Measurements from ENCODE around the gene ACOX3.

Gene ACOX3

DNA sequence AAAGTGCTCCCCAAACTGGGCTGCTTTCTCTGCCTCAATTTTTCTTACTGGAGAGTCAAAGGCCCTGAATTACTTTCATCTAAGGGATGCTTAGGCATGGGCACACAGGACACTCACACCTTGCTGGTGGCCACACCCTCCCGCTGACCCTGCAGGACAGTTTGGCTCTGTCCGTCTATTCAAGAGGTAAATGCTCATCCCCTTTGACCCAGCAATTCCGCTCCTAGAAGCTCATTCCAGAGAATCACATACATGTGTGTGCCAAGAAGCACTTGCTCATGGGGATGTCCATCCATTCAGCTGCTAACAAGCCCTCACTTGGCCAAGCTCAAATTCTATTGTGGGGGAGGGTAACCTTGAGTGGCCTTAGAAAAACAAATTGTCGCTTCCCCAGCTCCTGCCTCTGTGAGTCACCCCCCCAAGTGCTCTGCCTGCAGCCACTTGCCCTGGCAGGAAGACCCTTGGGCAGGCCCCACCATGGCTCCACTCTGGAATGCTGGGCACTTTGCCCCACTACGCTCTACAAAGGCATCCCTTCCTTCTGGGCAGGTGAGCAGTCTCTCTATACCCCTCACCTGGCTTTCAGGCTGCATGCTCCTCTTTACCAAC, 116.5 kb downstream of the ACOX3 start:
- H3K4me1 ChIP-seq (ENCODE audit: control insufficient read depth in 1 of 2, insufficient read depth in 2 of 2, low read length in 2 of 2), result no peaks in the 10 kb centered on the region
- H3K4me3 ChIP-seq (ENCODE audit: low read depth in 1 of 2, low read length in 2 of 2), result no peak overlapping the region

DNA sequence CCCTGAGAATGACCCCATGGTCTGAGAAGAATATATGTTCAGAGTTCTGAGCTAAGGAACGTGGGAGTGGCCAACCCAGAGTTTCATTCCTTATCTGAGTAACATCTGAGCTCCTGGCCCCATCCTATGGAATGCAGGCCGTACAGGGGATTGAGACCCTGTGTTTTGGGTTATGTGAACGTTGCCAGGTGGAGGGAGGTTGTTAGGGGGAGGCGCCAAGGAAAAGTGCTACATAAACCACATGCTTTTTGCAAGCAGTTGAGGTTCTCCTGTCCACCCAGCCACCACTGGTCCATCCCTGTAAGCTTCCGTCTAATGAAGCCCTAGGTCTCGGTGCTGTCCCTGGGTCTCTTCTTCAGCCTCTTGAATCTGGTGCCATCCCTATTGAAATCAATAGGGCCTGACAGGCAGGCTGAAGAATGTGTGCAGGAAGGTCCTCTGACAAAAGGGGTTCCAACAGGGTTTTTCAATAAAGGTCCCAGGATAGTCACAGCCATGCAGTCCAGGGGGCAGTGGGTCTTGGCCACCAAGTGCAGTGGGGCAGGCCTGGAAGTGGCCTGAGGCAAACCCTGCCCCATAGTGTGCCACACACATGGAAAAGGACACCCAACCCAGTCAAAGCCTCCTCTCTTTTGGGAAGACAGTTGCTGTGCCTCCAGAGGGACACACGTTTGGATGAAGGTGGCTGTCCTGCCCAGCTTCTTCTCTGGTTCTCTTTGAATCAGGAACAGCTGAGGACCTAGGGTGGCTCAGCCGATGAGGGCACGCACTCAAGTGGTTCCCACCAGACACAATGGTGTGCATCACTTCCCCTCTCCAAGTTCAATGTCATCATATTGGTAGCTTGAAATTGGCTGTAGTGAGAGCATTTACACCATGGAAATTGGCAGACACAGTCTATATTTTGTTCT, 117.5 kb downstream of the ACOX3 start:
- Histone ChIP-seq H3K27ac (ENCODE audit: low read depth, low read length) (no peak overlapping the region), H3K9ac (ENCODE audit: low read depth in 1 of 2, low read length in 2 of 2) (no peak overlapping the region), H3K4me3 (ENCODE audit: low read depth in 1 of 2, low read length in 2 of 2) (no peak overlapping the region), H3K4me1 (ENCODE audit: control insufficient read depth in 1 of 2, insufficient read depth in 2 of 2, low read length in 2 of 2) (no peaks in the 10 kb centered on the region), H3K27me3 (ENCODE audit: control insufficient read depth in 1 of 2, insufficient read depth in 2 of 2, low read length in 2 of 2) (no peaks in the 10 kb centered on the region), H3K9me3 (ENCODE audit: control insufficient read depth in 1 of 2, low read length in 2 of 2) (no peaks in the 10 kb centered on the region), H3K36me3 (ENCODE audit: control insufficient read depth in 1 of 2, insufficient read depth in 2 of 2, low read length in 2 of 2) (no peaks in the 10 kb centered on the region)

More for the DNA sequence above, 116.5 kb downstream of the ACOX3 start:
- H3K36me3 ChIP-seq (ENCODE audit: control insufficient read depth in 1 of 2, insufficient read depth in 2 of 2, low read length in 2 of 2), result no peaks in the 10 kb centered on the region
- no peak overlapping the region for H3K27ac ChIP-seq (ENCODE audit: low read depth, low read length)
- no peaks in the 10 kb centered on the region for H3K9me3 ChIP-seq (ENCODE audit: control insufficient read depth in 1 of 2, low read length in 2 of 2)
- no peak overlapping the region for H3K9ac ChIP-seq (ENCODE audit: low read depth in 1 of 2, low read length in 2 of 2)
- no peaks in the 10 kb centered on the region for H3K27me3 ChIP-seq (ENCODE audit: control insufficient read depth in 1 of 2, insufficient read depth in 2 of 2, low read length in 2 of 2)

DNA sequence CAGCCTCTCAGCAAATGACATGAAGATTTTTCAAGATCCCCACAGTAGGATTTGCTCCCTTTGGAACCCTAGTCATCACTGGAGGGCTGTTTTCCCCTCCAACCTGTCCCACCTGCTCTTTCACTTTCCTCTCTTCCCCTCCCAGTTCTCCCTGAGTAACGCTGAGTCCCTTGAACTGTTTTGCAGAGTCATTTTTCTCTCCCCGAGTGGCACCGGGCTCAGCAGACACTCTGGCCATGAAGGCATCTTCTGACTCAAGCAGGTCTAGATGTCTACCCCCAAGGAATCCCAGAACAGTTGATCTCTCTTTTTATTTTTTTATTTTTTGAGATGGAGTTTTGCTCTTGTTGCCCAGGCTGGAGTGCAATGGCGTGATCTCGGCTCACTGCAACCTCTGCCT, 118.8 kb downstream of the ACOX3 start:
- Histone ChIP-seq H3K27me3 (ENCODE audit: control insufficient read depth in 1 of 2, insufficient read depth in 2 of 2, low read length in 2 of 2) (no peaks in the 10 kb centered on the region), H3K4me3 (ENCODE audit: low read depth in 1 of 2, low read length in 2 of 2) (no peak overlapping the region), H3K36me3 (ENCODE audit: control insufficient read depth in 1 of 2, insufficient read depth in 2 of 2, low read length in 2 of 2) (no peaks in the 10 kb centered on the region), H3K27ac (ENCODE audit: low read depth, low read length) (no peak overlapping the region), H3K9me3 (ENCODE audit: control insufficient read depth in 1 of 2, low read length in 2 of 2) (no peaks in the 10 kb centered on the region), H3K9ac (ENCODE audit: low read depth in 1 of 2, low read length in 2 of 2) (no peak overlapping the region), H3K4me1 (ENCODE audit: control insufficient read depth in 1 of 2, insufficient read depth in 2 of 2, low read length in 2 of 2) (no peaks in the 10 kb centered on the region)

DNA sequence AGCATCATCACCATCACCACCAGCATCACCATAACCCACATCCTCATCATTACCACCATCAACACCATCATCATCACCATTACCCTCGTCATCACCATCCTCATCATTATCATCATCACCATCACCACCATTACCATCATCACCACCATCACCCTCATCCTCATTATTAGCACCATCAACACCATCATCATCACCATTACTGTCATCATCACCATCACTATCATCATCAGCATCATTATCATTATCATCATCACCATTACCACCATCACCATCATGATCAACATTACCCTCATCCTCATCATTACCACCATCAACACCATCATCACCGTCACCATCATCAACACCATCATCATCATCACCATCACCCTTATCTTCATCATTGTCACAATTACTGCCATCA, 119.3 kb downstream of the ACOX3 start:
- no peaks in the 10 kb centered on the region for H3K9me3 ChIP-seq (ENCODE audit: control insufficient read depth in 1 of 2, low read length in 2 of 2)

DNA sequence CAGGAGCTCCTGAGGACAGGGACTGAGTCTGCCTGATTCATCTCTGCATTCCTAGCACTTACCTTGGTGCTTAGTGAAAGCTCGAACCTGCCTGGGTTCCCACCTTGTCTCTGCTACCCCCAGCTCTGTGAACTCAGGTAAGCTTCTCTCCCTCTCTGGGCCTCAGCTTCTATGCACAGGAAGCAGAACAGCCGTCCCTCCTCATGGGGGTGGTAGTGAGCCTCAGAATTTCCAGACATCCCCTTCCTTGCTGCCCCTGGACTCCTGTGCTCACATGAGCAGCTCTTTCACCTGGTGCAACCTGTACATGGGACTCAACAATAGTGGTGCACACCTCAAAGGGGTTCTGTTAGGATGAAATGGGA, 120.2 kb downstream of the ACOX3 start:
- no peaks in the 10 kb centered on the region for H3K9me3 ChIP-seq (ENCODE audit: control insufficient read depth in 1 of 2, low read length in 2 of 2)
- peaks cover 8% of the 10 kb centered on the region in 2 donors for H3K4me1 ChIP-seq (ENCODE audit: control insufficient read depth in 1 of 2, insufficient read depth in 2 of 2, low read length in 2 of 2)
- H3K27ac ChIP-seq (ENCODE audit: low read depth, low read length), result no peak overlapping the region
- no peaks in the 10 kb centered on the region for H3K27me3 ChIP-seq (ENCODE audit: control insufficient read depth in 1 of 2, insufficient read depth in 2 of 2, low read length in 2 of 2)
- H3K36me3 ChIP-seq (ENCODE audit: control insufficient read depth in 1 of 2, insufficient read depth in 2 of 2, low read length in 2 of 2), result no peaks in the 10 kb centered on the region
- H3K9ac ChIP-seq (ENCODE audit: low read depth in 1 of 2, low read length in 2 of 2), result no peak overlapping the region
- no peak overlapping the region for H3K4me3 ChIP-seq (ENCODE audit: low read depth in 1 of 2, low read length in 2 of 2)

More for the DNA sequence above, 119.3 kb downstream of the ACOX3 start:
- no peaks in the 10 kb centered on the region for H3K4me1 ChIP-seq (ENCODE audit: control insufficient read depth in 1 of 2, insufficient read depth in 2 of 2, low read length in 2 of 2)
- no peak overlapping the region for H3K27ac ChIP-seq (ENCODE audit: low read depth, low read length)
- H3K36me3 ChIP-seq (ENCODE audit: control insufficient read depth in 1 of 2, insufficient read depth in 2 of 2, low read length in 2 of 2), result no peaks in the 10 kb centered on the region
- H3K9ac ChIP-seq (ENCODE audit: low read depth in 1 of 2, low read length in 2 of 2), result no peak overlapping the region
- no peak overlapping the region for H3K4me3 ChIP-seq (ENCODE audit: low read depth in 1 of 2, low read length in 2 of 2)
- no peaks in the 10 kb centered on the region for H3K27me3 ChIP-seq (ENCODE audit: control insufficient read depth in 1 of 2, insufficient read depth in 2 of 2, low read length in 2 of 2)

DNA sequence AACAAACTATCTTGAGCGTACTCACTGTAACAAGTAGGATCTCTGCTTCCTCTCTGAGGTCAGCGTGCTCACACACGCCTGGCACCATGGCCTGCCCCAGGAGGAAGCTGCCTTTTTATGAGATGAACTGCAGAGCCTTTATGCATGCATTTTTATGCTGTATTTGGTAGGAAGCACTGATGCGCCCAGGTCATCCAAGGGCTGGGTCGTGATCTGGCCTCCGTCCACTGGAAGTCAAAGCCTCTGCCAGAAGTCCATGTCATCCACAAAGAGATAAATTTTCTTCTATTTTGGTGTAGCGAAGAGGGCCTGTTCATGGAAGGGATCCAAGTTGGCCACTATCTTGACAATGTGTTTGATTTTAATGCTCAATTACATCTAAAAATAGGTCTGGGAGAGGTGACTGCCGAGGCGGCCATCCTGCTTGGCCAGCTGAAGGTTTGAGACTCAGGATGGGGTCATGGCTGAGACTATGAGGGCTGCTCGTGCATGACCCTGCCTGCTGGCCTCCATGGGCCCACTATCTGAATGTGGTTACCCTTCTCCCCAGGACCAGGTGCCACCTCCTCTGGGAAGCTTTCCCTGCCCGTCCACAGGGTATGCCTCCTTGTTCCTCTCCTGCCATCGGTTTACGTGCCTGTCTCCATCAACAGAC, 120.7 kb downstream of the ACOX3 start:
- H3K9me3 ChIP-seq (ENCODE audit: control insufficient read depth in 1 of 2, low read length in 2 of 2), result no peaks in the 10 kb centered on the region
- H3K27me3 ChIP-seq (ENCODE audit: control insufficient read depth in 1 of 2, insufficient read depth in 2 of 2, low read length in 2 of 2), result no peaks in the 10 kb centered on the region
- no peak overlapping the region for H3K4me3 ChIP-seq (ENCODE audit: low read depth in 1 of 2, low read length in 2 of 2)
- H3K9ac ChIP-seq (ENCODE audit: low read depth in 1 of 2, low read length in 2 of 2), result no peak overlapping the region
- H3K36me3 ChIP-seq (ENCODE audit: control insufficient read depth in 1 of 2, insufficient read depth in 2 of 2, low read length in 2 of 2), result no peaks in the 10 kb centered on the region
- peaks cover 10 to 12% of the 10 kb centered on the region in 2 donors for H3K4me1 ChIP-seq (ENCODE audit: control insufficient read depth in 1 of 2, insufficient read depth in 2 of 2, low read length in 2 of 2)
- no peak overlapping the region for H3K27ac ChIP-seq (ENCODE audit: low read depth, low read length)

DNA sequence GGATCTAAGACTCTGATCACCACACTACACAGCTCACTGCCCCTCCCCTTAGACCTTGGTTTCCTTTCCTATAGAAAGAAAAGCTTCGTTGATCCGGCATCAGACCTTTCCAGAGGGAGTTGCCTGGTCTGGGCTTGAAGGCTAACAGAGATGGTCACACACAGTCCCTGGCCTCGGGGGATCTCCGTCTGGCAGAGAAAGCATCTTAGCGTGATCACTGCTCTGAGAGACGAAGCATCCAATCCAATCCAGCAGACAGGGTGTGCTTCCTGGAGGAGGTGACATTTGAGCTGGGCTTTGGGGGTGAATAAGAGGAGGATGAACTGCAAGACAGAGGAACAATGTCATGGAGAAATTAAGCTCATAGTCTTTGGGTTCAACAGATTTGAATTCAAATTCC, 121.5 kb downstream of the ACOX3 start:
- Histone ChIP-seq H3K4me1 (ENCODE audit: control insufficient read depth in 1 of 2, insufficient read depth in 2 of 2, low read length in 2 of 2) (peaks cover 10 to 12% of the 10 kb centered on the region in 2 donors), H3K27me3 (ENCODE audit: control insufficient read depth in 1 of 2, insufficient read depth in 2 of 2, low read length in 2 of 2) (no peaks in the 10 kb centered on the region), H3K9me3 (ENCODE audit: control insufficient read depth in 1 of 2, low read length in 2 of 2) (no peaks in the 10 kb centered on the region), H3K36me3 (ENCODE audit: control insufficient read depth in 1 of 2, insufficient read depth in 2 of 2, low read length in 2 of 2) (no peaks in the 10 kb centered on the region), H3K9ac (ENCODE audit: low read depth in 1 of 2, low read length in 2 of 2) (no peak overlapping the region), H3K27ac (ENCODE audit: low read depth, low read length) (no peak overlapping the region), H3K4me3 (ENCODE audit: low read depth in 1 of 2, low read length in 2 of 2) (no peak overlapping the region)

DNA sequence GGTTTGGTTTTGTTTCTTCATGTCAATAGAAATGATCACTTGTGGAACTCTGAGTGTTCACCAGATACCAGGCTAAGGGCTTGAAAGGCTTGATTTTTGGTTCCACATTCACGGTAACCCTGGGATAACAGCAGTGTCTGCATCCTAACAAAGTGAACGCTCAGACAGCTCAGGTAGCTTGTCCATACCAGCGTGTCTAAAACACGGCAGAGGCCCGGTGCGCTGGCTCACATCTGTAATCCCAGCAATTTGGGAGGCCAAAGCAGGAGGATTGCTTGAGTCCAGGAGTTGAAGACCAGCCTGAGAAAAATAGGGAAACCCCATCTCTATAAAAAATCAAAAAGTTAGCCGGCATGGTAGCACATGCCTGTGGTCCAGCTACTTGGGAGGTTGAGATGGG, 122.0 kb downstream of the ACOX3 start:
- no peak overlapping the region for H3K4me3 ChIP-seq (ENCODE audit: low read depth in 1 of 2, low read length in 2 of 2)
- no peaks in the 10 kb centered on the region for H3K9me3 ChIP-seq (ENCODE audit: control insufficient read depth in 1 of 2, low read length in 2 of 2)
- no peak overlapping the region for H3K27ac ChIP-seq (ENCODE audit: low read depth, low read length)
- H3K9ac ChIP-seq (ENCODE audit: low read depth in 1 of 2, low read length in 2 of 2), result no peak overlapping the region
- H3K36me3 ChIP-seq (ENCODE audit: control insufficient read depth in 1 of 2, insufficient read depth in 2 of 2, low read length in 2 of 2), result no peaks in the 10 kb centered on the region
- no peaks in the 10 kb centered on the region for H3K27me3 ChIP-seq (ENCODE audit: control insufficient read depth in 1 of 2, insufficient read depth in 2 of 2, low read length in 2 of 2)
- peaks cover 10 to 12% of the 10 kb centered on the region in 2 donors for H3K4me1 ChIP-seq (ENCODE audit: control insufficient read depth in 1 of 2, insufficient read depth in 2 of 2, low read length in 2 of 2)

DNA sequence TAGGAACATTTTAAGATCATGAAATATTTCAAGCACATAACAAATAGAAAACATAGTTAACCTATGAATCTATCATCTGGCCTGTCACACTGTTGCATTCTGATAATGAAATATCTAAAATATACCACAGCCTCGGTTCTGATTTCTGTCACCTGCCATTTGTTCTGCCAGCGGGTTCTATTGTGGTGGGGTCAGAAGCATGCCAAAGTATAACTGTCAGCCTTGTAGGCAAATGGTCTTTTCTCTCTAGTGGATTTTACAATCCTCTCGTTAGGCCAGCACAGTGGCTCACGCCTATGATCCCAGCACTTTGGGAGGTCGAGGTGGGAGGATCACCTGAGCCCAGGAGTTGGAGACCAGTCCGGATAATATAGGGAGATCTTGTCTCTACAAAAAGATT, 123.0 kb downstream of the ACOX3 start:
- no peaks in the 10 kb centered on the region for H3K9me3 ChIP-seq (ENCODE audit: control insufficient read depth in 1 of 2, low read length in 2 of 2)
- no peak overlapping the region for H3K27ac ChIP-seq (ENCODE audit: low read depth, low read length)
- no peak overlapping the region for H3K9ac ChIP-seq (ENCODE audit: low read depth in 1 of 2, low read length in 2 of 2)
- no peaks in the 10 kb centered on the region for H3K36me3 ChIP-seq (ENCODE audit: control insufficient read depth in 1 of 2, insufficient read depth in 2 of 2, low read length in 2 of 2)
- H3K4me1 ChIP-seq (ENCODE audit: control insufficient read depth in 1 of 2, insufficient read depth in 2 of 2, low read length in 2 of 2), result peaks cover 10 to 12% of the 10 kb centered on the region in 2 donors
- H3K4me3 ChIP-seq (ENCODE audit: low read depth in 1 of 2, low read length in 2 of 2), result no peak overlapping the region
- no peaks in the 10 kb centered on the region for H3K27me3 ChIP-seq (ENCODE audit: control insufficient read depth in 1 of 2, insufficient read depth in 2 of 2, low read length in 2 of 2)

DNA sequence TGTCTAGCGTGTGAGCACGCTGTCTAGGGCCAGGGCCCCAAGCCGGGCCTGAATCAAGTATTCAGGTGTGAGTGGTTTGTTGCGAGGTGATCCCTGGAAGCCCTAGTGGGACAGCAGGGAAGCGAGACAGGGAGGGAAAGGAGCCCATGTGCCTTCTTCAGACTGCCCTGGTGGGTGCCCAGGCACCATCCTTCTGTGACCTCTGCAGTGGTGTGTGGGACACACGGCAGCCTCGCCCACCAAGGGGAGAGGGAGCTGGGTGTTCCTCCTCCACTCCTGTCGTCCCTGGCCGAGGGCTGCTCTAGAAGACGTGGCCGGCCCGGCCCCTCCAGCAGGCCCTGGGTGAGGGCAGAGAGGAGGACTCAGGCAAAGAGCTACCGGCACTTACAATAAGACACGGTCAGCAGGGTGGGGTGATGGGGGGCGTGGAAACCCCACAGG, 123.6 kb downstream of the ACOX3 start:
- Histone ChIP-seq H3K9ac (ENCODE audit: low read depth in 1 of 2, low read length in 2 of 2) (no peak overlapping the region), H3K27ac (ENCODE audit: low read depth, low read length) (no peak overlapping the region), H3K9me3 (ENCODE audit: control insufficient read depth in 1 of 2, low read length in 2 of 2) (no peaks in the 10 kb centered on the region), H3K27me3 (ENCODE audit: control insufficient read depth in 1 of 2, insufficient read depth in 2 of 2, low read length in 2 of 2) (no peaks in the 10 kb centered on the region), H3K4me3 (ENCODE audit: low read depth in 1 of 2, low read length in 2 of 2) (no peak overlapping the region), H3K4me1 (ENCODE audit: control insufficient read depth in 1 of 2, insufficient read depth in 2 of 2, low read length in 2 of 2) (peaks cover 10 to 12% of the 10 kb centered on the region in 2 donors), H3K36me3 (ENCODE audit: control insufficient read depth in 1 of 2, insufficient read depth in 2 of 2, low read length in 2 of 2) (no peaks in the 10 kb centered on the region)

Measured in duodenal mucosa (tissue), 2 donors.